Activated CD4-positive, alpha-beta T cell treated with anti-CD3 and anti-CD28 coated beads, Interleukin-2, amount 50 U/mL, for 24 hours (primary cell): ENCODE data around the gene MTX1.
"Not testable (repeated sequence)": the region's sequence is repeated elsewhere in the genome, so short reads cannot be mapped to it uniquely, and the experiment has no call there.

Source experiments
- DNase-seq, 2 donors: peaks; one replicate each; pipeline ENCODE4 v3.0.0-alpha.2; 2020; ENCODE audit warnings: low read depth in 1 of 2, low spot score in 1 of 2

MTX1 gene

GRCh38 chr1:155188268-155188667 lies 20.2 kb upstream of the MTX1 start:
- DNase-seq: no peak

GRCh38 chr1:155189926-155190325 lies 18.6 kb upstream of the MTX1 start:
- DNase-seq: not testable (repeated sequence)

GRCh38 chr1:155191904-155192303 lies 16.6 kb upstream of the MTX1 start:
- no peak for DNase-seq

GRCh38 chr1:155192346-155193274 lies 15.9 kb upstream of the MTX1 start:
- no peak for DNase-seq

- peak; percentile 61 to 65 for DNase-seq
These were observed 15.1 kb upstream of the MTX1 start for GRCh38 chr1:155193275-155193990.

- DNase-seq: not testable (repeated sequence)
These were observed 14.6 kb upstream of the MTX1 start for GRCh38 chr1:155193991-155194240.

- DNase-seq: no peak
These were observed 13.0 kb upstream of the MTX1 start for GRCh38 chr1:155195201-155196102.

GRCh38 chr1:155196103-155196892 lies 12.2 kb upstream of the MTX1 start:
- no peak for DNase-seq

GRCh38 chr1:155196893-155197638 lies 11.4 kb upstream of the MTX1 start:
- DNase-seq: no peak

- no peak for DNase-seq
These were observed 10.5 kb upstream of the MTX1 start for GRCh38 chr1:155197901-155198546.

GRCh38 chr1:155198547-155198906 lies 10.0 kb upstream of the MTX1 start:
- no peak for DNase-seq

GRCh38 chr1:155199792-155200191 lies 8.7 kb upstream of the MTX1 start:
- DNase-seq: no peak

GRCh38 chr1:155200920-155201319 lies 7.6 kb upstream of the MTX1 start:
- DNase-seq: no peak

GRCh38 chr1:155202198-155202597 lies 6.3 kb upstream of the MTX1 start:
- DNase-seq: no peak

- DNase-seq: no peak
These were observed 5.6 kb upstream of the MTX1 start for GRCh38 chr1:155202731-155203515.

- no peak for DNase-seq
These were observed 3.5 kb upstream of the MTX1 start for GRCh38 chr1:155205035-155205434.

- DNase-seq: no peak
These were observed 2.4 kb upstream of the MTX1 start for GRCh38 chr1:155205969-155206593.
